ENCODE measurements around the gene UBE2I.

The UBE2I gene

GRCh38 chr16:1345651-1346421 lies 36.4 kb downstream of the UBE2I start:
- no peak for DNase-seq

DNA sequence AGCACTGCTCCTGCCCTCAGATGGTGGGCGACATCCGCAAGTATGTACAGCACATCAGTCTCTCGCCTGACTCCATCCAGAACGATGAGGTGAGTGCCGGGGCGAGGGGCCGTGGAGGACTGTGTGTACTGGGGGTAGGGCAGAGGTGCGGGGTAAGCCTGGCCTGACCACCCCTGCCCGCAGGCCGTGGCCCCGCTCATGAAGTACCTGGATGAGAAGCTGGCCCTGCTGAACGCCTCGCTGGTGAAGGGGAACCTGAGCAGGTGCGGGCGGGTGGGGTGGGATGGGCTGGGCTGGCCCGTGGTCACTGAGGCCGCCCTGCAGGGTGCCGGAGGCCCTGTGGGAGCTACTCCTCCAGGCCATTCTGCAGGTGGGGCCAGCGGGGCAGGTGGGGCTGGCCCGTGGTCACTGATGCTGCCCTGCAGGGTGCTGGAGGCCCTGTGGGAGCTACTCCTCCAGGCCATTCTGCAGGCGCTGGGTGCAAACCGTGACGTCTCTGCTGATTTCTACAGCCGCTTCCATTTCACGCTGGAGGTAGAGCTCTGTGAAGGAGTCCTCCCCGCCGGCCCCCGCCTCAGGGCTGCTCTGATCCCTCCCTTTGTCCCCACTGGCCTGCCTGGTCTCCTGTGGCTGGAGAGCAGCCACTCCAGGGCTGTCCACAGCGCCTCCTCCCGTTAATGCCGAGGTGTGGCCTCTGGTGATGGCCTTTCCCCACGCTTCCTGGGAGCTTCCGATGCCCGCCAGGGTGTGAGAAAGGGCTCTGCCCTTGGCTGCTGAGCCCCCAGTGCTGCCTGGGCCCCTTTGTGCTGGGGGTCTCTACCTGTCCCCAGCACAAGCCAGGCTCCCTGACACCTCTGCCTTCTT lies 37.2 kb downstream of the UBE2I start:
- DNase-seq: no peak

GRCh38 chr16:1347286-1347855 lies 37.9 kb downstream of the UBE2I start:
- DNase-seq: no peak

DNA sequence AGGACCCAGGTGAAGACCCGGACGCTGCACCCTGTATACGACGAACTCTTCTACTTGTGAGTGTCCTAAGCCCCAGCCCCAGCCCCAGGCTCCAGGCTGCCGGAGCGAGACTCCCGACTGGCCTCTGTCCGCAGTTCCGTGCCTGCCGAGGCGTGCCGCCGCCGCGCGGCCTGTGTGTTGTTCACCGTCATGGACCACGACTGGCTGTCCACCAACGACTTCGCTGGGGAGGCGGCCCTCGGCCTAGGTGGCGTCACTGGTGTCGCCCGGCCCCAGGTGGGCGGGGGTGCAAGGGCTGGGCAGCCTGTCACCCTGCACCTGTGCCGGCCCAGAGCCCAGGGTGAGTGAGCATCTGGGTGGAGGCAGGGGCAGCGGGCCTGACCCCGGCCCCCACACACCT lies 38.5 kb downstream of the UBE2I start:
- no peak for DNase-seq

DNA sequence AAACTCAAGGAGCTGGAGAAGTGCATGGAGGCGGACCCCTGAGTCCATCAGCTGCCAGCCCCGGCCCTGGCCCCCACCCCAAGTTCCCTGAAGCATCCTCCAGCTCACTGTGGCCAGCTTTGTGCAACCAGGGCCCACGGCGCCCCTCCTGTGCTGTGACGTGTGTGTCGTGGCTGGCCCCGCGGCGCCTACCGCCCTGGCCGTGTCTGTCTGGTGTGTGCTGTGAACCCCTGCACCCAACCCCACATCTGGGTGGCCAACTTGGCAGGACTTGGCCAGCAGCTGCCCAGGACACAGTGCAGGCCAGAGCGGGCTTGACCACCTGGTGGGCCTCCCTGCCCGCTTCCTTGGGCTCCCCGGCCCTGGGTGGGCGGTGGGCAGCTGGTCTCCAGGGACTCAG lies 39.0 kb downstream of the UBE2I start:
- no peak for DNase-seq

GRCh38 chr16:1348926-1349325 lies 39.5 kb downstream of the UBE2I start:
- no peak for DNase-seq

- DNase-seq: no peak
Measured at GRCh38 chr16:1349351-1349750, 39.9 kb downstream of the UBE2I start.

GRCh38 chr16:1349951-1350350 lies 40.5 kb downstream of the UBE2I start:
- DNase-seq: no peak

DNA sequence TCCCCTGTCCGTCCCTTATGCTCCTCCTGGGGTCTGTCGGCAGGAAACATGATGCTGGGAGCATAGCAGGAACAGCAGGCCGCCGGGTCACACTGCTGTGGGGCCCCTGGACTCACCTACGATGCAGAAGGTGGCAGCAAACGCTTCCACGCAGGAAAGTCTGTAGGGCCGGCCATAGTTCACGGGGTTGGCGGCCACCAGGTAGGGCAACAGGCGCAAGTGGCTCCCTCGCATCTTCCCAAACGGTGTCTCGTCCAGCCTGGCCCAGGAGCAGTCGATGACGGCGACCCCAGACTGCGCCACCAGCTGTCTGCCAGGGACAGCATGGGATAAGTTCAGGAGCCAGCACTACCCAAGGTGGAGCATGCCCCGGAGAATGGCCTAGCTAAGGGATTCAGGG lies 41.3 kb downstream of the UBE2I start:
- no peak for DNase-seq

GRCh38 chr16:1351215-1351581 lies 41.8 kb downstream of the UBE2I start:
- no peak for DNase-seq

DNA sequence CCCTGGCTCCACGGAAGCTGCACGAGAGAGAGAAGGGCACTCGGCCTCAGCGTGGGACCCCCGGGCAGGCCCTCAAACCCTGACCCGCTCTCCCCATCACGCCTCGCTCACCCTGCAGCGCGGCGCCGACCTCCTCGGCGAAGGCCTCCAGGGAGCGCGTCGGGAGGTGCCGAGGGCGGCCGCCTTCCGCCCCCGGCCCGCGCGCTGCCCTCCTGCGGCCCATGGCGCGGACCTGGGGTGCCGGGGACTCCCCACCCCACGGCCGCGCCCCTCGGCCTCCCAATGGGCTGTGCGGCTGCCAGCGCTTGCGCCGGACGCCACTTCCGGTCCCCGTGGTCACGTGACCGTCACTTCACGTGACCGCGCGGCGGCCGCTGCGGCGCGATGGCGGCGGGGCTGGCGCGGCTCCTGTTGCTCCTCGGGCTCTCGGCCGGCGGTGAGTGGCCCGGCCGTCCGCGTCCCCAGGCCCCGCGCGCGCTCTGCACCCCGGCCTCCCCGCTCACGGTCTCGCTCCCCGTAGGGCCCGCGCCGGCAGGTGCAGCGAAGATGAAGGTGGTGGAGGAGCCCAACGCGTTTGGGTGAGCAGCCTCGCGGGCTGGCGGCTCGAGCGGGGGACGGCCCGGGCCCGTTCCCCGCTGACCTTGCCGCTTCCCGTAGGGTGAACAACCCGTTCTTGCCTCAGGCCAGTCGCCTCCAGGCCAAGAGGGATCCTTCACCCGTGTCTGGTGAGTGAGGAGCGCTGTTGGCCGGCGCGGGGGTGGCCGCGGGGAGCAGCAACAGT lies 42.3 kb downstream of the UBE2I start, which contains the start of the genes GNPTG and TSR3:
GNPTG (plus strand) TSS at position 350 of the 781 bp plus-strand sequence; CDS start at position 385, 35 bp downstream.
TSR3 (minus strand) TSS at position 297 of the 781 bp plus-strand sequence; CDS start at position 223, 74 bp downstream.
- DNase-seq: peak; percentile 82

DNA sequence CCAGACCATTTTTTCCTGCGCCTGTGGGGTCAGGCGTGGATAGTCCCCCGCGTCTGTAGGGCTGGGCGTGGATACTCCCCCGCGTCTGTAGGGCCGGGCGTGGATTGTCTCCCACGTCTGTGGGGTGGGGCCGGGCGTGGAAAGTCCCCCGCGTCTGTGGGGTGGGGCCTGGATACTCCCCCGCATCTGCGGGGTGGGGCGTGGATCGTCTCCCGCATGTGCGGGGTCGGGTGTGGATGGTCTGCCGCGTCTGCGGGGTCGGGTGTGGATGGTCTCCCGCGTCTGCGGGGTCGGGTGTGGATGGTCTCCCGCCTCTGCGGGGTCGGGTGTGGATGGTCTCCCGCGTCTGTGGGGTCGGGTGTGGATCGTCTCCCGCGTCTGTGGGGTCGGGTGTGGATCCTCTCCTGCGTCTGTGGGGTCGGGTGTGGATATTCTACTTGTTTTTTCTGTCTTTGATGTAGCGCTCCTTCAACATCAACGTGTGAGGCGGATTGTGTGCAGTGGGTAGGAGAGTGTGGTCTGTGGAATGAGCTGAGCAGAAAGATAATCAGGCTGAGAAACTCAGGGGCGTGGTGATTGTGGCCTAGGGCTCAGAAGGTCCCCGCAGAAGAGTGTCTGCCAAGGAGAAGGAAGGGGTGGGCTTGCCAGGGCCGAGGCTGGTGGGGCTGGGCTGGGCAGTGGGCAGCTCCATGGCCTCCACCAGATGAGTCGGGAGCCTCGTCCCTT lies 45.5 kb downstream of the UBE2I start:
- DNase-seq: no peak

DNA sequence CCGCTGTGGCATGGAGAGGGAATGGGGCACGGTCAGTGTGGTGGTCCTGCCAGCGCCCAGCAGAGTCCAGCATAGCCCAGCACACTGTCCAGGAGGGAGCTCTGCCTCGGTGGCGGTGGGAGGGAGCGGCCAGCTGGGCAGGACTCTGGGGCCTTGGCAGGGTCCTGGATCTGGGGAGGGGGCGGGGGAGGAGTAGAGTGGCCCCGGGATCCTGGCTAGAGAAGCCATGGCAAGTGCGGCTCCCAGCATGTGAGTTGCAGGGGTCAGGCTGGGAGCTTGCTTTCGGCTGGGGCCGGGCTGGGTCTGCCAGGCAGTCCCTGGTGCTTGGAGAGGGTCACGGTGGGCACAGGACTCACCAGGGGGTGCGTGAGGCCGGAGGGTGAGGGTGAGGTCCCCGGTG lies 46.2 kb downstream of the UBE2I start:
- DNase-seq: no peak

GRCh38 chr16:1356061-1356900 lies 46.8 kb downstream of the UBE2I start:
- DNase-seq: no peak

- DNase-seq: no peak
Measured at GRCh38 chr16:1357906-1358566, 48.6 kb downstream of the UBE2I start.

DNA sequence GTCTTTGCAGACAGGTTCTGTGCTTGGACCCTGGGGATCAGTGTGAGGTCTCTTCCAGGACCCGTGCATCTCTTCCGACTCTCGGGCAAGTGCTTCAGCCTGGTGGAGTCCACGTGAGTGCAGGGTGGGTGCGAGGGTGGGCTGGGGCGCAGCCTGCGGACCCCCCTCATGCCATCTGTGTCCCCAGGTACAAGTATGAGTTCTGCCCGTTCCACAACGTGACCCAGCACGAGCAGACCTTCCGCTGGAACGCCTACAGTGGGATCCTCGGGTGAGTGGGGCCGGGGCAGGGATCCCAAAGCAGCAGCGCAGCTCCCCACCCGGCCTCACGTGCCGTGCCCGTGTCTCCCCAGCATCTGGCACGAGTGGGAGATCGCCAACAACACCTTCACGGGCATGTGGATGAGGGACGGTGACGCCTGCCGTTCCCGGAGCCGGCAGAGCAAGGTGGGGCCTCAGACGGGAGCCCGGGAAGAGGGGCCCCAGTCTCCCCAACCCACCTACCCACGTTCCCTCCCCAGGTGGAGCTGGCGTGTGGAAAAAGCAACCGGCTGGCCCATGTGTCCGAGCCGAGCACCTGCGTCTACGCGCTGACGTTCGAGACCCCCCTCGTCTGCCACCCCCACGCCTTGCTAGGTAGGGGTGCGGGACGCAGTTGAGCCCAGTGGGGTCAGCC lies 52.4 kb downstream of the UBE2I start:
- no peak for DNase-seq

GRCh38 chr16:1362807-1363206 lies 53.4 kb downstream of the UBE2I start:
- no peak for DNase-seq

DNA sequence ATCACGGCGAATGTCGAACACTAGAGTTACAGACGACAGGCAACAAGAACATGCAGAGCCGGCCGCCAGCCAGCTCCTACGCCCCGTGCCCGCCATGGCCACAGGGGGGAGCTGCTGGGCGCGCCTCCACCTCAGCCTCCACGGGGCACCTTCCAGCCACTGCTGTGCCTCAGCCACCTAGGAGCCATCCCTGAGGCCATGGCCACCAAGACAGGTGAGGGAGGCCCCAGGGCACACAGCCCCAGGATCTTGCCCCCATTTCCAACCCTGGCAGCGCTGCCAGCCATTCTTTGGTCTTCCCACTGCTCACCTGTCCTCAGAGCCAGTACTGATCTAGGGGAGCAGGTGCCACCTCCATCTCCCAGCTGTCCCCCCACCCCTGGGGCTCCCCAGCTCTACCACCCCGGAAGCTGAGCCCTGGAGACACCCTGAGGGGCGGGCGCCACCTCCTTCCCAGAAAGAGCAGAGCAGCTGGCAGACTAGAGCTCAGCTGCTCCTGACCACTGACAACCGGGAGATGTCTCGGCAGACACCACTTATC lies 54.1 kb downstream of the UBE2I start:
- peak; percentile 30 for DNase-seq

DNA sequence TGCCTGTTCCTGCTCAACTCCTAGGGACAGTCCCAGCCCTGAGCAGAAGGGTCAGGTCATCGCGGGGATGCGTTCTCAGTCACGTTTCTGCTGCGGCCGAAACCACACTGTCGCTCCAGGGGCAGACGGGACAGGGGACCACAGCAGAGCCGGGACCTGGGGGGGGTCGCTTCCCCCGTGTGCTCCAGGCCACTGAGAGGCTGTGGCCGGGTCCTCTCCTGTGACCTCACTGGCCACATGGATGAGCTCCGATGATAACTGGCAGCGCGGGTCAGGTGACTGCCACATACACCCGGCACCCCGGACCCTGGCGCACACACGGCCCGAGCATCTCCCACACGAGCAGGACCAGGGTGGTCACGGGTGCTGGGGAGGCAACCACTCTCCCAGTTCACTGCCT lies 55.1 kb downstream of the UBE2I start:
- no peak for DNase-seq
